NCI-H2107 (cell line): ENCODE results near the gene SEC63.

Experiments used
- DNase-seq: peaks from one replicate; lab custom pipeline; 2025; lab: John Stamatoyannopoulos, UW

The SEC63 gene

DNA sequence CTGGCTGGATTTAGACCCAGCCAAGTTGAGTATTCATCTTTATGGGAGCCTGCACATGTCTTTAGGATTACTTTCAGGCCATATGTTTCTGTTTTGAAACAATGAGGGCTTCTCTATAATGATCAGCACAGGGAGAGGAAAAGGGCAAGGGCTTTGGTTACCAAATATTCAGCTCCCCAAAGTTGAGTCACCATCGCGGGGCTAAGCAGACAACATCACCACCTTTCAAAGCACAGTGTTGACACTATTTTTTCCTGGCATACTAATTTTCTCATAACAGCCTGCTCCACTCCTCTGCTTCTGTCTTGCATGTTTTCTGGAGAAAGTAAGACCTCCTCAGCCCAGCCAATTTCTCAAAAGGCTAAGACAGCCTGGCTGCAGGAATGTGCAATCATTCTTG, 138.8 kb downstream of the SEC63 start:
- DNase-seq, result no peak

DNA sequence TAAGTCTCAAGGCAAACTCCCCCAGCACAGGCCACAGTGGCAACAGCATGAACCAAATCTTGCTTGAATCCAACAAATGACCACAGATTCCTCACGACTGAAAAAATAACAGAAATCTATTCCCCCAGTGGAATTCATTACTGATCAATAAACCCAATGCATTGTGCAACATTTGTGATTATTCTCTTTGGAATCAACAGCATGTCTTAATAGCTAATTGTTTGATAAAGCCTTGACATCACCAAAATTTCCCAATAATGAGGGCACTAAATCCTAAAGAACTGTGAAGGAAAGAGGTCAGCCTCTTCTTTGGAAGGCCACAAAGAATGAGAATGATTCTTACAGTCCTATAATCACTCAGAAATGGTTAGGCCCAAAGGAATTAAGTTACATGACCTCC, 139.7 kb downstream of the SEC63 start:
- DNase-seq, result no peak

DNA sequence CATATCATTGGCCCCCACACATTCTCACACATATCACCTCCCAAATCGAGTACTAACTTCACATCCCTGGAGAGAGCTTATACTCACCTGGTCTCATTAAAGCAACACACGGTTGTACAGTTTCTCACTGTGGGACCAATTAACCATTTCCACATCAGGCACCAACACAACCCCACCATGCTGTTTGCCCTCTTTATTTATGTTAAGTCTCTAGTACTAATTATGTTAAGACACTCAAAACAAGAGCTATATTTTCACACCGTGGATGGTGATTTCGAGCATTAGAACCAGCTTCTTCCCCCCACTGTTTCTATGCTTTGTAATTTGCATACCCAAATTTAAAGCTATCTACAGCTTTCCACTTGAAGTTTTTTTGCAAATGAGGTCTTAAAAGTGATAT, 140.2 kb downstream of the SEC63 start:
- DNase-seq, result no peak
